GM12892 (cell line): ENCODE results near the gene KIAA1549.

Experiments
- POLR2A ChIP-seq: IDR thresholded peaks from 2 replicates; pipeline ENCODE4 v1.6.1; 2011; ENCODE audit warnings: low read depth, low read length, control low read depth
- POLR2AphosphoS5 ChIP-seq: IDR thresholded peaks from 2 replicates; pipeline ENCODE4 v1.6.1; 2011; ENCODE audit warnings: low read depth, low read length, control low read depth

DNA sequence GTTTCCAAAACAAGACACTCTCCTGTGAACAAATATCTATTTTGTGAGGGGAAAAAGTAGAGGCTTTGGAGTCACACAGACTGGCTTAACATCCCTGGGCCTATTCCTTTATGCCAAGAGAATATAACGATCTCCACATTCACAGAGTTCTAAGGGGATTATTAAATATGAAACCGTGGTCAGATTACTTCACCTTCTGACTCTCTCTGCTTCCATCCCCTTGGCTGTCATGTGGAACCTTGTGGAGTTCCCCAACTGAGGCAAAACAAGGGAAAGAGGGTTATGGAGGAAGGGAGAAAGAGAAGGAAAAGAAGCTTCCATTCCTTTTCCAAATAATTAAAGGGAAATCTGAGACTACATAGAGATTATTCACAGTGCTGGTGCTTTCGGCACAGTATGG is 127.7 kb downstream of the KIAA1549 start:
- TF ChIP-seq POLR2A (no peak), POLR2AphosphoS5 (no peak)
